ENCODE data around the gene PLSCR2.
"Not testable (repeated sequence)": the region's sequence is repeated elsewhere in the genome, so short reads cannot be mapped to it uniquely, and the experiment has no call there.

The PLSCR2 gene, protein sequence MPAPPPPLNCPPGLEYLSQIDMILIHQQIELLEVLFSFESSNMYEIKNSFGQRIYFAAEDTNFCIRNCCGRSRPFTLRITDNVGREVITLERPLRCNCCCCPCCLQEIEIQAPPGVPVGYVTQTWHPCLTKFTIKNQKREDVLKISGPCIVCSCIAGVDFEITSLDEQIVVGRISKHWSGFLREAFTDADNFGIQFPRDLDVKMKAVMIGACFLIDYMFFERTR

DNA sequence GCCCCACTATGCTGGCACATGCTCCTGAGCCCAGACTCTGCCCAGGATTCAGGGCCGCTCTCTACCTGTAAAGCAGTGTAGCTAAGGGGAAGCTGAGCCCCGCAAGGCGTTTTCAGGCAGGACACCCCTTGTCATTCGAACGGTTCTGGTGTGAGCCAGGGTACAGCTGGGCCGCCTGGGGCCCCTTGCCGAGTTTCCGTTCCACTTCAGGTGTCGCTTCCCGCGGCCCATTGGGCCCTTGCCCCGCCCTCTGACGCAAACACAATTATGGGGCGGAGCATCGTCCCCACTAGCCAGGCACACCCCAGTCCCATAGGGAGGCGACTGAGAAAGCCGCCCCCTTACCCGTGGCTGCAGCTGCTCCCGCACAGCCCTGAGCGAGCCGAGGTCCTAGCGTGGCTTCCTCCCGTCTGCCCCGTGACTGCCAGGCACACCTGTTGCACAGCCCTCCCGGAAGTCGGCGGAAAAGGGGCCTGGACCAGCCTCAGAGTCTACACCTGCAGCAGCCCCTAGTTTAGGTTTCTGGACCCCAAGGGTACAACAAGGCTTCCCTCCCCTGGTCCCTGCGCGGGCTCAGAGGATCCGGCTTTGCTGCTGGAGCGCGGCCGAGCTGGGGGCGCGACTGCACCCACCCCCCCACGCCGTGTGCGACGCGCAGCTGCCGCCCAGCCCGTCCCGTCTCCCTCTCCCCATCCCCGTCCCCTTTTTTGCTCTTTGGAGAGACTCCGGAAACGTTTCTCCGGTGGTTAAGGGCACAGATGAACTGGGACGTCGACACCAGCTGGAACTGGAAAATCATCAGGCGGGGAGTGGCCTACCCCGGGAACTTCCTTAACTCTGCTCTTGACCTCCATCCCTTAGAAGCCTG, at the start of gene PLSCR2:
PLSCR2 (minus strand) TSS at position 412 of the 868 bp plus-strand sequence. CDS start 9,657 bp downstream, outside the sequence.
- peak; percentile 34 for DNase-seq

DNA sequence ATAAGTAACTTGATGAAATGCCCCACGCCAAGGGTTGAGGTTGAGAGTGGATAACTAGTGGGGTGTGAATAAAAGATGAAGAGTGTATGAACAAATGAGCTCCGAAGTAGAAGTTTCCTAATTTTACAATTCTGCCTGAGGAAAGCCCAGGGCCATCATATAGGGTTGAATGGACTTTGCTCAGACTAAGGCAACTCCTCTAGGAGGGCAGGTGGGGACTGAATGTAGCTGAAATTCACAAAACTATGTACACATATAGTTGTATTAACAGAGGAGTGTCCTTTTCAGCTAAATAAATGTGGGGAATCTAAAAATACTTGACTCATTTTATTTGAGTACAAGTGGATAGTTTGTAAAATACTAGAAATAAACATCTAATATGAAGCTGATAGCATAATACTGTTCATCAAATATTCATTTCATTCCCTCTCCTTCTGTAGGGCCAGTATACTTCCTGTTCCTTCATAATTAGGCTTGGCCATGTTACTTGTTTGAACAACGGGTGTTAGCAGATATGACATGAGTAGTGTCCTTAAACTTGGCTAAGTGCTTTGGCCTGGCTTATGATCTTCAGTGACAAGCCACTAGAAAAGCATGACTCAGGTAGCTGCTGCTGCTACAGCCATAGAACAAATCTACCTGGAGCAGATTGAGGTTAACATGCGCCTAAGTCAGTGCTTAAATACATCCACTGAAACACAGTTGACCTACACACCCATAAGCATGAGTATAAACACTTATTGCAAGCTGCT, 48.5 kb upstream of the PLSCR2 start:
- DNase-seq: no peak

DNA sequence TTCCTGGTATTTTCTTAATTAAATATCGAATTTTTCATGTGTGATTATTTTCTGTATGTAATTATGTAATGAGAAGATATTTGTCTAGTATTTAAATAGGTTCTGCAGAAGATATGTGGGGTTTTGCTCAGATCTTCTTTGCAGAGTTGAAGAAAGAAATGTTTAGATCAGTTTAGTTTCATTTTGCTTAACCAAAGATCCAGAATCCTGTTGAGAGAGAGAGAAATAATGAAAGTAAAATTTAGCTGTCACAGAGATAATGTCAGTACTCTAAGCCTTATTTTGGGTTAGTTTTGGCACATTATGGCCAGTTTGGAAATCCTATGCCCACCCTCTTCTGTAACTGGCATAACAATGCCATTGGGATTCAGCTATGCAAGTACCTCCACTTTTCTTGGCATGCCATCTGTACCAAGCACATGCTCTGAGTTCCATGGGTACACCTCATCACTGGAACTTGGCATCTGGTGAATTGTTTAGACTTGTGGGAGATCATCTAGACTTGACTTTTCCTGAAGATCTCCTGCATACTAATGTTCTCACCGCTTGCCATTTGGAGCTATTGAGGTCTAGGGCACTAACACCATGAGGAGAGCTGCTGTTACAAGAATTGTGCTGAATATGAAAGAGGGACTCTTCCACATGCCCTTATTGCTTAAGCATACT, 44.2 kb upstream of the PLSCR2 start:
- no peak for DNase-seq

DNA sequence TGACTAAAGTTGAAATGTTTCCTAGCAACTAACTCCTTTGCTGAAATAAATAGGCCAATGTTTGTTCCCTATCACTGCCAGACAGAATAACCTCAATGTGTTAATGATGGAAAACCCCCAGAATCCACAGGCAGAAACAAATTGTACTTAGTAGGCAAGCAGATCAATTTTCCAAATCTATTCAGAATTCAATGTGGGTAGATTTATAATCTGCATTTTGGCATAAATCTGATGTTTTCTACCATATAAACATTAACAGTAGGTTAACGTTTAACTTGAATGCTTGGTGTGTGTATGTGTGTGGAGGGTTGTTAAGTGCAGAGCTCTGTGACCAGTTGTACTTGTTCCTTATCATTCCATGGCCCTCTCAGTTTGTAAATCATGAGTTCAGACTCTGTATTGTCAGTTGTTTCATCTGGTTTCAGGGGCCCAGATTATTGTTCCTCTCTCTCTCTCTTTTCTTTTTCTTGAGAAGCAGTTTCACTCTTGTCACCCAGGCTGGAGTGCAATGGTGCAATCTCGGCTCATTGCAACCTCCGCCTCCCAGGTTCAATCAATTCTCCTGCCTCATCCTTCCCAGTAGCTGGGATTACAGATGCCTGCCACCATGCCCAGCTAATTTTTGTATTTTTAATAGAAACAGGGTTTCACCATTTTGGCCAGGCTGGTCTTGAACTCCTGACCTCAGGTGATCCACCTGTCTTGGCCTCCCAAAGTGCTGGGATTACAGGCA, 42.2 kb upstream of the PLSCR2 start:
- DNase-seq: no peak

DNA sequence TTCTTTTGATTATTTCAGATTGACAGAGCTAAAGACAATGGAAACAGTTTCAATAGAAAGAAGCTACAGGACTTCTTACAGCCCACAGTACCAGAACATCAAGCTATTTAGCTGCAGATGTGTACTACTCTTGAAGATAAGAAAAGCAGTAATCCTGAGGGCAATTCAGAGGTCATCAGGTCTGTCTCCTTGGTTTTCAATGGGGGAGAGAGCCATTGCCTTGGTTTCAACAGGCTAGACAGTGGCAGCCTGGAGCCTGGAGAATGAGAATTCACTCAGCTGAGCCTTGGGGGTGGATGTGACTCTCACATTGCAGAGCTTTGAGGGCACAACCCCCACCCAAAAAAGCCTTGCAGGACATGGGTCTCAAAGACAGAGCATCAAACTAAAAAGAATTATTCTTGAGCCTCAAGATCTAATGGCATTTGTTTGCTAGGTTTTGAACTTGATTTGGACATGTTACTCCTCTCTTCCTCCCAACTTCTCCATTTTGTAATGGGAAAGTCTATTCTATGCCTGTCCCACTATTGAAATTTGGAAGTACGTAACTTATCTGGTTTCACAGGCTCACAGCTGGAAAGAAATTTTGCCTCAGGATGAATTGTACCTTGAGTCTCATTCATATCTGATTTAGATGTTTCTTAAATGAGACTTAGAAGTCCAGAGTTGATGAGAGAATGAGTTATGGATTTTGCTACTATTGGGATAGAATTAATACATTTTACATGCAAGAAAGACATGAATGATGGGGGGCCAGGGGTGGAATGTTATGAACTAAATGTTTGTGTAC, 38.2 kb upstream of the PLSCR2 start:
- DNase-seq: no peak

DNA sequence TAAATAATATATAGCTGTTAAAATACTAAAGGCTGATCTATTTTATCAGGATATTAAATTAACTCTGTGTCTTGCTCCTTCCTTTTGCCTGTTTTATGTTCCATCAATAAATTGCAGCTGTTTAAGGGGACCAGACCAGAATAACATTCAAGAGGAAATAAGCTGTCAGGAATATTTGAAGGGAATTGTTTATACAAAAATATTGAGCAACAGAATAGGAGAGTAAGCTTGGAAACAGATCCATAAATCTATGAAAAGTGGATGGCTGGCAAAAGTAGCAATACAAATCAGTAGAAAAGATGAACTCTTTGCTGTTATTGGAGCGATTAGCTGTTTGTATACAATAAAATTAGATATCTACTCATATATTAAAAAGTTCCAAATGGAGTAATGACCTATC, 36.2 kb upstream of the PLSCR2 start:
- no peak for DNase-seq

DNA sequence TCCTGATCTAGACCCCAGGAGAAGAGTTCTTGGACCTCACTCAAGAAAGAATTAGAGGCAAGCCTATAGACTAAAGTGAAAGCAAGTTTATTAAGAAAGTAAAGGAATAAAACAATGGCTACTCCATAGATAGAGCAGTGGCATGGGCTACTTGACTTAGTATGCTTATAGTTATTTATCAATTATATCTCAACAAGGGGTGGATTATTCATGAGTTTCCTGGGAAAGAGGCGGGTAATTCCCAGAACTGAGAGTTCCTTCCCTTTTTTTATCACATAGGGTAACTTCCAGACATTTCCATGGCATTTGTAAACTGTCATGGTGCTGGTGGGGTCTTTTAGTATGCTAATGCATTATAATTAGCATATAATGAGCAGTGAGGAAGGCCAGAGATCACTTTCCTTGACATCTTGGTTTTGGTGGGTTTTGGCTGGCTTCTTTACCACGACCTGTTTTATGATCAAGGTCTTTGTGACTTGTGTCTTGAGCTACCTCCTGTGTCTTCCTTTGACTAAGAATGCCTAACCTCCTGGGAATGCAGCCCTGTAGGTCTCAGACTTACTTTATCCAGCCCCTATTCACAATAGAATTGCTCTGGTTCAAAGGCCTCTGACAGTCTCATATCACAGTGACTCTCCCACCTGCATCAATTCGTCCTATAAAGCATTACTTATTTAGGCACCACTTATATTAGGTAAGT, 35.3 kb upstream of the PLSCR2 start:
- no peak for DNase-seq

DNA sequence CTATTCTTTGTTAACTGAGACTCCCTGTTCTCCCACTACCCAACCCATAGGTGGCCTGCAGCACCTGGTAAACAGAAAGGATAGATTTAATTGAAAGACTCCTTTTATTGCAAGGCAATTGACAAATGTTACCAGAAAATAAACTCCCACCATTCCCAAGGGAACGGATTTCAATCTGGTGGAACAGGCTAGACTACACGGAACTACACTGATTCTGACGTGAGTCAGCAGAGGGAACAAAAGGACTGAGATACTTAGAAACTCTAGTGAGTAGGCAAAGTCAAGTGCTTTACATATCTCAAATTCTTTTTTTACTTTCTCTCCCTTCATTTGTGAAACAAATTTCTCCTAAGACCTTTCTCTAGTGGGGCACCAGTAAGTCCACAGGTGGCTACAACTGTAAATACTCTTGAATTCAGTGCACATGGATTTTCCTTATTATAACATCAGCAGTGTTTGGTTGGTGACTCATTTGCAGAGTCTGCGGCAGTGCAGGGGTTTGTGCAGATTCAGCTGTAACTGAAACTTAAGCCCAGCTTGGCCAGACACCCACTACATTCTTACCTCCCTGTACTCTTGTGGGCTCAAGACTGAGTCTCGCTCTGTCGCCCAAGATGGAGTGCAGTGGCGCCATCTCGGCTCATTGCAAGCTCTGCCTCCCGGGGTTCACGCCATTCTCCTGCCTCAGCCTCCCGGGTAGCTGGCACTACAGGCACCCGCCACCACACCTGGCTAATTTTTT, 34.3 kb upstream of the PLSCR2 start:
- no peak for DNase-seq

DNA sequence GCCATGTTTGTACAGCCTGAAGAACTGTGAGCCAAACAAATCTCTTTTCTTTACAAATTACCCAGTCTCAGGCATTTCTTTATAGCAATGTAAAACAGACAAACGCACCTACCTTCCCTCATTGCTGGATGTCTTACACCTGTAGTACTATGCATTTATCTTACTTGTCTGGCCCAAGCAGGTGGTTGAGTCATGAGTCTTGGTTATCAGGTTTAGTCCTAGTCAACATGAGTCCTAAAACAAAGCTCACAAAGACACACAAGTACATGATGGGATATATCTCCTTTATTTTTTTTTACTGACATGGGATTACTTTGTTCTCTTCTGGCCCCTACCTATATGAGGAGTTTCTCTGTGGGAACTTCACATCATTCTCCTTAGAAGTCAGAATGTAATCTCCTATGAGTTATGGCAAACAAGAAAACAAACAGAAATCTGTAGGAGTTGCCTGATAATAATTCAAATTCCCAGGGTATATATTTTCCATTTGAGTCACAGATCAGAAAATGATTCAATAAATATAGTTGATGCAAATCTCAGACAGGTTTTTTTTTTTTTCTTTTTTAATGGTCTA, 33.6 kb upstream of the PLSCR2 start:
- no peak for DNase-seq

DNA sequence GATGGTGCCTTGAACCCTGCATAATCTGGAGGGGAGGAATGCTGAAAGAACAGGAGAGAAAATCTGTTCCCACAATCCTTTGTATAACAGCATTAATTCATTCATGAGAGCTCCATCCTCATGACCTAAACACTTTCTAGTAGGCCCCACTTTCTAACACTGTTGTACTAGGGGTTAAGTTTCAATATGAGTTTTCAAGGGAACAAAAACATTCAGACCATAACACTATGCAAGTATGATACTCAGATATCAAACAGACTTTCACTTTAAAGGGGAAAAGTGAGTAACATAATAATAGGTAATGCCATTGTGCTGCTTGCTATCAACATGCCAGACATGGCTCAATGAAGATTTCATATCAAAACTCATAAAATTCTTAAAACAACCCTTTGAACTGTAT, 32.4 kb upstream of the PLSCR2 start:
- no peak for DNase-seq

DNA sequence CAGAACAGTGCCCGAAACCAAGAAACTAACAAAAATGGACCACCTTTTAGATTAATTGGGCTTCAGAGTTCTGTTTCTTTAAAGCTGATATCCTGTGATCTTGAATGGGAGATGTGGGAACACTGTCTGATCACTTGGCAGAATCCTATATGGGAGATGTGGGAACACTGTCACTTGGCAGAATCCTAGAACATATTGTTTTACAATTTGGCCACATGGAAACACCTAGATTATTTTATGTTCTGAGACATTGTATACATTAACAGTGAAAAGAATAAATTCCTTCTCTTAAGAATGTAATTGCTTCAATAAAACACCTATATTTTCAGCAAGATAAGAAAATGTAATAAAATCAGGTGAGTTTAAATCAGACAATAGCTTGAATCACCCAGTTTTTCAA, 30.3 kb upstream of the PLSCR2 start:
- no peak for DNase-seq

DNA sequence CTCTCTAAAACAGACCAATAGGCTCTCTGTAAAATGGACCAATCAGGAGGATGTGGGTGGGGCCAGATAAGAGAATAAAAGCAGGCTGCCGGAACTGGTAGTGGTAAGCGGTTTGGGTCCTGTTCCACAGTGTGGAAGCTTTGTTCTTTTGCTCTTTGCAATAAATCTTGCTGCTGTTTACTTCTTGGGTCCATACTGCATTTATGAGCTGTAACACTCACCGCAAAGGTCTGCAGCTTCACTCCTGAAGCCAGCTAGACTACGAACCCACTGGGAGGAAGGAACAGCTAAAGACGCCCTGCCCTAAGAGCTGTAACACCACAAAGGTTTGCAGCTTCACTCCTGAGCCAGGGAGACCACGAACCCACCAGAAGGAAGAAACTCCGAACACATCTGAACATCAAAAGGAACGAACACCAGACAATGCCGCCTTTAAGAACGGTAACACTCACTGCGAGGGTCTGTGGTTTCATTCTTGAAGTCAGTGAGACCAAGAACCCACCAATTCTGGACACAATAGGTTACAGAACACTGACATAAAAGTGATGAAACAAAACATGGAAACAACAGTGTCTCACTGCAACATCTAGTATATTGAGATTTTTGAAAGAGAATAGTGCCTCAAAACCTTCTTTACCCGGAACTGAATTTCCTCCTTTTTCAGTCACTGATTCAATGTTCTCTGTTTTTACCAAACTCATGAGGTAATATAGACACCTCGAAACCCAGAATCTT, 28.8 kb upstream of the PLSCR2 start:
- DNase-seq: no peak

DNA sequence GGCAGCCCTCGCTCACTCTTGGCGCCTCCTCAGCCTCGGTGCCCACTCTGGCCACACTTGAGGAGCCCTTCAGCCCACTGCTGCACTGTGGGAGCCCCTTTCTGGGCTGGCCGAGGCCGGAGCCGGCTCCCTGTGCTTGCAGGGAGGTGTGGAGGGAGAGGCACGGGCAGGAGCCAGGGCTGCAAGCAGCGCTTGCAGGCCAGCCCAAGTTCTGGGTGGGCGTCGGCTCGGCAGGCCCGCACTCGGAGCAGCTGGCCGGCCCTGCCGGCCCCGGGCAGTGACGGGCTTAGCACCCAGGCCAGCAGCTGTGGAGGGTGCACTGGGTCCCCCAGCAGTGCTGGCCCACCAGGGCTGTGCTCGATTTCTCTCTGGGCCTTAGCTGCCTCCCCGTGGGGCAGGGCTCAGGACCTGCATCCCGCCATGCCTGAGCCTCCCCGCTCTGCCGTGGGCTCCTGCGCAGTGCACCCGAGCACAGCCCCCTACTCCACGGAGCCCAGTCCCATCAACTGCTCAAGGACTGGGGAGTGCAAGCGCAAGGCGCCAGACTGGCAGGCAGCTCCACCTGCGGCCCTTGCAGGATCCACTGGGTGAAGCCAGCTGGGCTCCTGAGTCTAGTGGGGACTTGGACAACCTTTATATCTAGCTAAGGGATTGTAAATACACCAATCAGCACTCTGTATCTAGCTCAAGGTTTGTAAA, 27.9 kb upstream of the PLSCR2 start:
- not testable (repeated sequence) for DNase-seq

DNA sequence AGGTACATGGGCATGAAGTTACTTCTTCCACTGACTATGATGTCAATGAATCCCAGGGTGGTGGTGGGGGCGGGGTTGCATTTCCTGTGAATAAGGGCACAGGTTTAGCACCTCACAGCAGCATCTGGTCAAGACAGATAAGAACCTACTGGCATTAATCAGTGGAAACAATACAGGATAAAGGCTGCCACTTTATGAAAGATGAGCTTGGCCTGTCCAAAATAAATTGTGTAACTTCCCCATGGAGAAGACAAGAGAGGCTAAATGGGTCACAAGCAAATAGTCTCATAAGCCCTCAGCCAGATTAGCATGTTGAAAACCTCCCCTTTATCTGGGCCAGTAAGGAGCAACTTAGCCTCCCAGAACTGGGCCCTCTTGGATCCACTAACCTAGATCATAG, 27.4 kb upstream of the PLSCR2 start:
- DNase-seq: no peak

DNA sequence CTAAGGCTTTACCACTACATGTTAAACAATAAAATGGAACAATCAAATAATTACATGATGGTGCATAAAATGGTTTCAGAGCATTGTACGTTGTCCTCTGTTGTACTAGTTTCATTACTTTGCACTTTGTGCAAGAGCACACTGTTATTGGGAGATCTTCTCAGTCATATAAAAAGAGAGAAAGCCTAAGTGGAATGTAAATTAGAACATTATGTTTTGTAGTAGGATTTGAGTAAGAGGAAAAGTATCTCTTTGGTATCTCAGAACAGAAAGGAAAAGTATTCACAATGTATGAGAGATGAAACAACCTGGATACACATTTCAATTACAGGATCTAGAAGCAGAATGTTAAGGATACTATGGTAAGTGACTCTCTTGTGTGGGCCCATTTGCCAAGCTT, 26.9 kb upstream of the PLSCR2 start:
- DNase-seq: no peak

DNA sequence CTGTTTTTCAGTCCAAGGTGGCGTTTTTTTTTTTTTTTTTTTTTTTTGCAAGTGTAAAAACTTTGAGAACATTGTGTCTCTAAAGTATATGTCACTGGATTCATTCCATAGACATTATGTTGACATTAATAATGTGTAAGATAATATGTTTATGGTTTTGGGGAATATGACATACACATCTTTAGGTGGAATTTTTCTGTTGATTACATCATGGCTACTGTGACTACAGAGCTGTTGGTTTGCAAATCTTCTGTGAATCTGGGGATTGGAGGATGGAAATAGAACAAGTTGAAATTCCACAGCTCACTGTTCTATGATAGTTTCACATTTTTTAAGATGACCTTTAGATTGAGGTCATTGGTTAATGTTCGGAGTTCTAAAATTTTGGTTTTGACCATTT, 24.4 kb upstream of the PLSCR2 start:
- DNase-seq: no peak

DNA sequence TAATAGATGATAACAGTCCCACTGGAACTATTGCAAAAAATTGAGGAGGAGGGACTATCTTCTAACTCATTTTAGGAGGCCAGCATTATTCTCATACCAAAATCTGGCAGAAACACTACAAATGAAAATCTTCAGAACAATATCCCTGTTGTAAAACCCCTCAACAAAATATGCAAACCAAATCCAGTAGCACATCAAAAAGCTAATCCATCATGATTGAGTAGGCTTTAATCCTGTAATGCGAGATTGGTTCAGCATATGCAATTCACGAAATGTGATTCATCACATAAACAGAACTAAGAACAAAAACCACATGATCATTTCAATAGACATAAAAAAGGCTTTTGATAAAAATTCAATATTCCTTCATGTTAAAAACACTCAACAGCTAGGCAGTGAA, 23.9 kb upstream of the PLSCR2 start:
- DNase-seq: no peak

DNA sequence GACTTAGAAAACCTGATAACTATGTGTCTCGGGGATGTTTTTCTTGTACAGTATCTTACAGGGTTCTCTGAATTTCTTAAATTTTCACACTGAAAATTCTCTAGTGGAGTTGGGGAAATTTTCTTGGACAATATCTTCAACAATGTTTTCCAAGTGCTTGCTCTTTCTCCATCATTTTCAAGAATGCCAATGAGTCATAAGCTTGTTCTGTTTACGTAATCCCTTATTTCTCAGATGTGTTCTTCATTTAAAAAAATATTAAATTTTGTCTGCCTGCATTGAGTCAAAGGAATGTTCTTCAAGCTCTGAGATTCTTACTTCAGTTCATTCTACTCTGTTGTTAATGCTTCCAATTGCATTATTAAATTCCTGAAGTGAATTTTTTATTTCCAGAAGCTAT, 21.9 kb upstream of the PLSCR2 start:
- DNase-seq: no peak

DNA sequence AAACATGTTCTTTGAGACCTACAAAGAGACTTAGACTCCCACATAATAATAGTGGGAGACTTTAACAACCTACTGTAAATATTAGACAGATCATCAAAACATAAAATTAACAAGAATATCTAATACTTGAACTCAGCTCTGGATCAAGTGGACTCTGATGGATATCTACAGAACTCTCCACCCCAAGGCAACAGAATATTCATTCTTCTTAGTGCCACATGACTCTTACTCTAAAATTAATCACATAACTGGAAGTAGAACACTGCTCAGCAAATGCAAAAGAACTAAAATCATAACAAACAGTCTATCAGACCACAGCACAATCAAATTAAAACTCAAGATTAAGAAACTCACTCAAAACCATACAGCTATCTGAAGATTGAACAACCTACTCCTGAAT, 15.9 kb upstream of the PLSCR2 start:
- DNase-seq: no peak
